NCI-H2171 treated with DMSO at 0.1 percent for 48 hours (cell line): ENCODE data around the gene CASS4.
"Not testable (repeated sequence)": the region's sequence is repeated elsewhere in the genome, so short reads cannot be mapped to it uniquely, and the experiment has no call there.

Source experiments
- DNase-seq: peaks from one replicate; lab custom pipeline; 2025; lab: John Stamatoyannopoulos, UW

CASS4 gene

GRCh38 chr20:56392881-56393482 is 19.1 kb upstream of the CASS4 start:
- peak; percentile 67 for DNase-seq

- no peak for DNase-seq
These were observed 18.4 kb upstream of the CASS4 start for GRCh38 chr20:56393653-56394052.

- DNase-seq = no peak
These were observed 16.9 kb upstream of the CASS4 start for GRCh38 chr20:56395166-56395565.

GRCh38 chr20:56400001-56400640 is 11.9 kb upstream of the CASS4 start:
- DNase-seq = peak; percentile 52

GRCh38 chr20:56403465-56403864 is 8.6 kb upstream of the CASS4 start:
- DNase-seq = no peak

- not testable (repeated sequence) for DNase-seq
These were observed 6.7 kb upstream of the CASS4 start for GRCh38 chr20:56405356-56405755.

- no peak for DNase-seq
These were observed 5.2 kb upstream of the CASS4 start for GRCh38 chr20:56406910-56407309.

GRCh38 chr20:56409521-56409920 is 2.5 kb upstream of the CASS4 start:
- DNase-seq = no peak

- DNase-seq = no peak
These were observed 2.1 kb upstream of the CASS4 start for GRCh38 chr20:56409956-56410355.

- not testable (repeated sequence) for DNase-seq
These were observed 773 bp upstream of the CASS4 start for GRCh38 chr20:56411287-56411686.

GRCh38 chr20:56412473-56412790 is 372 bp downstream of the CASS4 start:
- no peak for DNase-seq

GRCh38 chr20:56412949-56413348 is 889 bp downstream of the CASS4 start:
- no peak for DNase-seq

GRCh38 chr20:56414842-56415765 is 3.0 kb downstream of the CASS4 start:
- DNase-seq = no peak

GRCh38 chr20:56417402-56417801 is 5.3 kb downstream of the CASS4 start:
- no peak for DNase-seq

- no peak for DNase-seq
These were observed 5.9 kb downstream of the CASS4 start for GRCh38 chr20:56417911-56418310.

- DNase-seq = no peak
These were observed 6.4 kb downstream of the CASS4 start for GRCh38 chr20:56418385-56418861.

GRCh38 chr20:56420028-56420427 is 8.0 kb downstream of the CASS4 start:
- DNase-seq = no peak

GRCh38 chr20:56420940-56421688 is 9.1 kb downstream of the CASS4 start:
- no peak for DNase-seq

- no peak for DNase-seq
These were observed 10.2 kb downstream of the CASS4 start for GRCh38 chr20:56422076-56422823.

- DNase-seq = no peak
These were observed 10.7 kb downstream of the CASS4 start for GRCh38 chr20:56422824-56423189.

GRCh38 chr20:56423211-56423610 is 11.2 kb downstream of the CASS4 start:
- DNase-seq = no peak

- no peak for DNase-seq
These were observed 11.8 kb downstream of the CASS4 start for GRCh38 chr20:56423886-56424285.
